Activated B cell treated with CpG ODN at 0.5 μM for 24 hours (primary cell): ENCODE data around the gene ZNF675. TPM values are rescaled to one million over a fixed set of nuclear protein-coding genes. Genes with fewer than 3 reads are reported as not detected.
"Not testable (repeated sequence)": the region's sequence is repeated elsewhere in the genome, so short reads cannot be mapped to it uniquely, and the experiment has no call there.

Source experiments
- ATAC-seq: fragments of 200-7000 bp; cut with Tn5 transposase; one replicate; pipeline ENCODE4 v1.10.0; 2021; ENCODE audit warnings: low read depth, mild to moderate bottlenecking, moderate library complexity
- CTCF ChIA-PET: fragments of 350-600 bp; sonication (Branson Sonifier 250); formaldehyde crosslinking; loops from one replicate; lab custom pipeline; 2021; ENCODE audit warnings: antibody characterized with exemption; lab: Charles Lee
- POLR2A ChIA-PET: fragments of 350-600 bp; sonication (Branson Sonifier 250); formaldehyde crosslinking; loops from one replicate; lab custom pipeline; 2021; ENCODE audit warnings: antibody characterized with exemption; lab: Charles Lee
- DNase-seq: peaks from one replicate; pipeline ENCODE4 v3.0.0; 2022
- H3K27ac Mint-ChIP-seq: one replicate; pipeline ENCODE4 v1.8.0; 2020; ENCODE audit warnings: mixed read lengths
- H3K27me3 Mint-ChIP-seq: one replicate; pipeline ENCODE4 v1.8.0; 2021; ENCODE audit warnings: mixed read lengths
- H3K36me3 Mint-ChIP-seq: one replicate; pipeline ENCODE4 v1.8.0; 2021; ENCODE audit warnings: low read depth, mixed read lengths
- H3K4me1 Mint-ChIP-seq: one replicate; pipeline ENCODE4 v1.8.0; 2021; ENCODE audit warnings: mixed read lengths
- H3K4me3 Mint-ChIP-seq: one replicate; pipeline ENCODE4 v1.8.0; 2020; ENCODE audit warnings: mild to moderate bottlenecking, mixed read lengths
- H3K9me3 Mint-ChIP-seq: one replicate; pipeline ENCODE4 v1.8.0; 2020; ENCODE audit warnings: mixed read lengths
- CTCF ChIP-seq: fragments of 200-600 bp; IDR thresholded peaks from one replicate; pipeline ENCODE4 v1.8.0; 2022; ENCODE audit warnings: antibody characterized with exemption, mild to moderate bottlenecking
- intact Hi-C: fragments of 100-400 bp; cut with micrococcal nuclease; formaldehyde crosslinking; loops from one replicate; pipeline ENCODE4 v1.15.1; 2024
- total RNA-seq: library from RNA; stranded (reverse); gene quantifications from 2 replicates; pipeline ENCODE4 v1.2.3, GENCODE V29; 2022

ZNF675 gene
- total RNA-seq, 1 donor from 2014 or later = 34.2 TPM

GRCh38 chr19:23665651-23666410 is 21.2 kb downstream of the ZNF675 start:
- peaks cover 81% of the 10 kb centered on the region for H3K36me3 Mint-ChIP-seq
- ATAC-seq = no peak
- H3K9me3 Mint-ChIP-seq = peaks cover 25% of the 10 kb centered on the region
- H3K4me1 Mint-ChIP-seq = peaks cover 4% of the 10 kb centered on the region
- intact Hi-C loops = no loop called here
- POLR2A ChIA-PET = no interaction called here
- no peak for TF ChIP-seq CTCF
- CTCF ChIA-PET = no interaction called here
- H3K27ac Mint-ChIP-seq = no peak overlapping the region
- no peak overlapping the region for H3K4me3 Mint-ChIP-seq
- no peaks in the 10 kb centered on the region for H3K27me3 Mint-ChIP-seq
- DNase-seq = no peak

DNA sequence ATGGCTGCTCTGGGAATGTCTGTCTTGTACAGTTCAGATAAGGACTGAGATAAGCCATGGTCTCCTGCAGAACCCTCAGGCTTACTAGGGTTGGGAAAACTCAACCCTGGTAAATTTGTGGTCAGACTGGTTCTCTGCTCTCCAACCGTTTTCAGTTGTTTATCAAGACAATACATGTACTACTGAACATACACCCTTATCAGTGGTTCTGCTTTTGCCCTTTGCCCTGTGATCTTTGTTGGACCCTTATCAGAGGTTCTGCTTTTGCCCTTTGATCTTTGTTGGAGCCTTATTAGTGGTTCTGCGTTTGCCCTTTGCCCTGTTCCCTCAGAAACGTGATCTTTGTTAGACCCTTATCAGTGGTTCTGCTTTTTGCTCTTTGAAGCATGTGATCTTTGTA is 37.2 kb downstream of the ZNF675 start:
- intact Hi-C loops = not testable (repeated sequence)

More for the DNA sequence above, 37.2 kb downstream of the ZNF675 start:
- H3K4me3 Mint-ChIP-seq, CTCF ChIA-PET, H3K27me3 Mint-ChIP-seq, H3K4me1 Mint-ChIP-seq, DNase-seq, ATAC-seq, POLR2A ChIA-PET, H3K27ac Mint-ChIP-seq: not testable (repeated sequence)
- Mint-ChIP-seq H3K9me3 (peaks cover 35% of the 10 kb centered on the region), H3K36me3 (peaks cover 24% of the 10 kb centered on the region)

Other genes starting within 250 kb of the ZNF675 start
- 5.5 and 8.3 TPM in 2 replicates for gene ZNF681, start 71.7 kb upstream of the ZNF675 start, total RNA-seq
- 8.2 and 9.4 TPM in 2 replicates for gene ZNF726, start 227.7 kb upstream of the ZNF675 start, total RNA-seq